Astrocyte of the cerebellum (primary cell): ENCODE data around the gene TRIM54.
A peak's percentile ranks its signal among the peaks of the same experiment; 100 is the strongest.

Source experiments
- DNase-seq: peaks from one replicate; pipeline ENCODE4 v3.0.0-alpha.2; 2011; ENCODE audit warnings: low read depth
- H3K4me3 ChIP-seq: 2 replicates; pipeline ENCODE4 v1.5.1; 2011; ENCODE audit warnings: mild to moderate bottlenecking, low read depth, low read length, moderate library complexity
- in situ Hi-C: cut with HindIII; loops from 2 replicates; pipeline ENCODE4 v1.10.0; 2017; ENCODE audit warnings: low sequenced_read_pairs
- TF ChIP-seq, protein P1 (sequence below): IDR thresholded peaks from 2 replicates; pipeline ENCODE4 v1.5.1; 2012; ENCODE audit warnings: low read length, low read depth, moderate library complexity, mild to moderate bottlenecking; ENCODE audit errors: missing control alignments

The TRIM54 gene

DNA sequence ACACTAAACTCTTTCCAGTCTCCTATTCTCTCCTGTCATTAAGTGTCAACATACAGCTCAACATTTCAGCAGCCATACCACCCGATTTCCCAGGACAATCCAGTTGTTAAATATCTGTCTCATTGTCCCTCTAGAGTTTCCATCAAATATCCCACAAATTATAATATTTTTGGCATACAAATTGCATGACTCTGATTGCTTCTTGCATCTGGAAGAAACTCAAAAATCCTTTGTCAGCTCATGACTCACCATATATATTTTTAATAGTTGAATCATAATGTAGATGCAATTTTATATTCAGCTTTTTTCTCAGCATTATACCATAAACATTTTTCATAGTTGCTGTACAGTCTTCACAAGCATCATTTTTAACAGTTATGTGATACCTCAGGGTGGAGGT, 26.6 kb upstream of the TRIM54 start:
- no peak for DNase-seq
- in situ Hi-C loops: no loop called here
- TF ChIP-seq, protein P1, sequence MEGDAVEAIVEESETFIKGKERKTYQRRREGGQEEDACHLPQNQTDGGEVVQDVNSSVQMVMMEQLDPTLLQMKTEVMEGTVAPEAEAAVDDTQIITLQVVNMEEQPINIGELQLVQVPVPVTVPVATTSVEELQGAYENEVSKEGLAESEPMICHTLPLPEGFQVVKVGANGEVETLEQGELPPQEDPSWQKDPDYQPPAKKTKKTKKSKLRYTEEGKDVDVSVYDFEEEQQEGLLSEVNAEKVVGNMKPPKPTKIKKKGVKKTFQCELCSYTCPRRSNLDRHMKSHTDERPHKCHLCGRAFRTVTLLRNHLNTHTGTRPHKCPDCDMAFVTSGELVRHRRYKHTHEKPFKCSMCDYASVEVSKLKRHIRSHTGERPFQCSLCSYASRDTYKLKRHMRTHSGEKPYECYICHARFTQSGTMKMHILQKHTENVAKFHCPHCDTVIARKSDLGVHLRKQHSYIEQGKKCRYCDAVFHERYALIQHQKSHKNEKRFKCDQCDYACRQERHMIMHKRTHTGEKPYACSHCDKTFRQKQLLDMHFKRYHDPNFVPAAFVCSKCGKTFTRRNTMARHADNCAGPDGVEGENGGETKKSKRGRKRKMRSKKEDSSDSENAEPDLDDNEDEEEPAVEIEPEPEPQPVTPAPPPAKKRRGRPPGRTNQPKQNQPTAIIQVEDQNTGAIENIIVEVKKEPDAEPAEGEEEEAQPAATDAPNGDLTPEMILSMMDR: no peak
- H3K4me3 ChIP-seq: no peak overlapping the region

DNA sequence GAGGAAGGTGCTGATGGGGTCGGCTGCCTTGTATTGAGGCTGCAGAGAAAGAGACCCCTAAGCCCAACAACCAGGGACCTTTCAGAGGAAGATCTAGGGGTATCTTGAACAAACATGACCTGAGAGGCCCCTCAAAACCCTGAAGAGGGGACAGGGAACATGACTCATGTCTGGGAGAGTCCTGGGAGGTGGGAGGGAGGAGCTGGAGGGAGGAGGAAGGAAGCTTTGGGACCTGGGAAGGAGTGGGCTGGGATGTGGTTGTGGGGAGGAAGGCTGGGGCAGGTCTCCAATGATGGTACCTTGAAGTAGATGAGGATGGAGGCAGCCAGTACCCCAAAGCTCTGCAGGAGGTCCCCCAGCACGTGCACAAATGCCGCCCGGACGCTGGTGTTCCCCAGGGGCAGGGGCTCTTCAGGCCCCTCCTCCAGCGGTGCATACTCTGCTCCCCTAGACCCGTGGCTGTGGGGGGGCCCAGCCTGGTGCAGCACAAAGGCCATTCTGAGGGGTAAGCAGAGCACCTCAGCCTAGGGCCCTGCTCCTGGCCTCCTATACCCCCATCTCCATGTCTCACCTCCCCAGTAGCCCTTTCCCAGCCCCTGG, 25.3 kb upstream of the TRIM54 start:
- H3K4me3 ChIP-seq: no peak overlapping the region
- DNase-seq: no peak
- in situ Hi-C loops: no loop called here
- TF ChIP-seq, protein P1: no peak

DNA sequence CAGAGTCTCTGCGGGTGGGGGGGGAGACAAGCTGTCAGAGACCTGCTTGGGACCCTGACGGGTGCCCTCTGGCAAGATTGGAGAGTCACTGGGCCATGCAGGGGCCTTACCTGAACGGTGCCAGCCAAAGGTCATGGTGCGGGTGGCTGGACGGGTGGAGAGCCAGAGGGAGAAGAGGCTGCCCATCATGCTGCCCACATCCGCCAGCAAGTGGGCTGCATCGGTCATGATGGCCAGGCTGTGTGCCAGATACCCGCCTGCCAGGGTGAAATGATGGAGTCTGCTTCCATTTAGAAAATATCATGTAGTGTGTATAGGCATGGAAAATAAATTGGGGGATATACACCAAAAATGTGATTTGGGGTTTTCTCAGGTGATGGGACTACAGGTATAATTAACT, 24.2 kb upstream of the TRIM54 start:
- TF ChIP-seq, protein P1: no peak
- DNase-seq: no peak
- no peak overlapping the region for H3K4me3 ChIP-seq
- in situ Hi-C loops: no loop called here

DNA sequence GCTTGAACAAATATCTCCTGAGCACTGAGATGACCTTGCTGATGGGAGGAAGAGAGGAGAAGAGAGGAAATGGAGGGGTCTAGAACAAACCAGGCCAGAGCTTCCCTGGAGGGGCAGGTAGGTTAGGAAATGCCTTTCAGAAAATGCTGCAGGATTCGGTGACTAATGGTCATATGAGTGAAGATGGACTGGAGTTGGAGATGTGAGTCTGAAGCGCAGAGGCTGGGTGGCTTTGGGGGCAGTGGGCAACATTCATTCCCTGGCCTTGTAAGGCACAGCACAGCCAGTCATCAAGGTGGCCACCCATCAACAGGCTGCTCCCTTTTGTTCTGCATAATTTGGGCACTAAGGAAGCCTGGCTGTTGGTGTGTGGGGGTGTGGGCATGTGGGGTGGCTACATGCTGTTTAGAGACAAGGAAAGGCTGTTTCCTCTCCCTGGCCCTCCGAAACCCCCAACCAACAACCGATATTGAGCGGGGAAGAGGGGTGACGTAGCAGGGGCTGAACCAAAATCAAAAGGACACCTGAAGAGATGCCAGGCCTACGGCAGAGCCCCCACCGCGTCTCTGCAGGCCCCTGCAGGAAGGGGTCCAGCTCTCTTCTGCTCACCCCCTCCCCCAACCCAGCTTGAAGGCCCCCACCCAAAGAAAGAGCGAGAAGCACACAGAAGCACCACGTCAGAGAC, 20.8 kb upstream of the TRIM54 start:
- no peak overlapping the region for H3K4me3 ChIP-seq
- in situ Hi-C loops: no loop called here
- TF ChIP-seq, protein P1: no peak
- DNase-seq: no peak

DNA sequence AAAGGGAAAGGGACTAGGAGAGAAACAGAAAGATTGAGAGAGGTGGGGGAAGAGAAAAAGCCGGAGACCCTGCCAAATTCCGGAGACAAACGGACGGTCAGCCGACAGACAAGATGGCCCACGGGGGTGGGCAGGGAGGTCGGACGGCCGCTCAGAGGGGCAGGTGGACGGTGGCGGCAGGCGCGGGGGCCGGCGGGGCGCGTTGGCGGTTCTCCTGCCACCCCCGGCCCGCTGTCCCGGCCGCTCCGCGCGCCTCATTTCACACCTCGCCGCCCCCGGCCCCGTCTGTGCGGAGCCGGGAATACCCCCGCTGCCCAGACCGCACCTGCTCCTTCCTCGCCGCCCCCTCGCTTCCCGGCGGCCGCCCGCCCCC, 20.3 kb upstream of the TRIM54 start:
- DNase-seq: no peak
- H3K4me3 ChIP-seq: no peak overlapping the region
- in situ Hi-C loops: no loop called here
- TF ChIP-seq, protein P1: no peak

DNA sequence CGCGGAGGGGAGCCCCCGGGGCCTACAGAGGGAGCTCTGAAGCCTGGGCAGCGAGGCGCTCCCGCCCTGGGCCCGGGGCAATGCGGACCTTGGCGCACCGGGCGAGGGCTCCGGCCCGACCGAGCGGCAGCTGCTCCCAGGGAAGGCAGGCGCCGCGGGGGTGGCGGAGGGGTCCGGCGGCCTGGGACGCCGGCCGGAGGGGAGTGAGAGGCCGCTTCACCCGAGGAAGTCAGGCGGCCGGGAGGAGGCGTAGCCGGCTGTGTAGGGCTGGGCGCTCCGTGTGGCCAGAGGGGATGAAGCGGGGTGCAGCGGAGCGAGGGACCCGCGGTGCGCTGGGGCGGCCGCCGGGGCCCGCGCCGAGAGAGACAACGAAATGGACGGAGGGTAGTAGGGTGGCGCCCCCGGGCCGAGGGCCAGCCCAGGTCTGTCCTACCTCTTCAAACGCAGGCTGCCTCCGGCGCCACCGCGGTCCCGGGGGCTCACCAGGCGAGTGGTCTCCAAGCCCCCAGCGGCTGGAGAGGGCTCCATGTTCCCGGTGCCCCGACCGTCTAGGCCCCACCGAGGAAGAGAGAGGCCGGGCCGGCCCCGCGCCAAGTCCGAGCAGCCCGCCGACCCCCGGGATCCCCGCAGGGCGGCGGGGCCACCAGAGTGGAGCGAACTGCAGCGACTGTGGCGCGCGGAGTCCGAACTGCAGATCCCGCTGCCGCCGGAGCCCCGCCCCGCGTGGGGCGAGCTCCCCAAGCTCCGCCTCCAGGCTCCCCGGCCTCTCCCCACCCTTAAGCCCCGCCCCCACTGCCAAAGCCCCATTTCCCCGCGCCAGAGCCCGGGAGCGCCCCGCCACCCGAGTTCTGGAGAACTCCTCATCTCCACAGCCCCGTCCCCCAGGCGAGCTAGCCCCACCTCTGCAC, 19.6 kb upstream of the TRIM54 start, which contains the start of gene SLC30A3:
SLC30A3 (minus strand) TSS at position 669 of the 908 bp plus-strand sequence; CDS start at position 528, 141 bp downstream.
- peak within 1 kb of the TSS; percentile 30 for H3K4me3 ChIP-seq
- in situ Hi-C loops: no loop called here
- DNase-seq: no peak
- TF ChIP-seq, protein P1: no peak
